Smooth muscle cell (in vitro differentiated cells): ENCODE results near the gene ZMAT3. TPM values are rescaled to one million over a fixed set of nuclear protein-coding genes. Genes with fewer than 3 reads are reported as not detected.
"Not testable (repeated sequence)": the region's sequence is repeated elsewhere in the genome, so short reads cannot be mapped to it uniquely, and the experiment has no call there.

Source experiments
- DNase-seq: peaks from one replicate; lab custom pipeline; 2025; ENCODE audit not compliant: unreplicated experiment; lab: John Stamatoyannopoulos, UW
- H2AFZ ChIP-seq: fragments of 200-600 bp; sonication (generic); 2 replicates; pipeline ENCODE4 v1.6.0; 2016; ENCODE audit warnings: antibody characterized with exemption, low read depth, mild to moderate bottlenecking
- H3F3A ChIP-seq: fragments of 200-600 bp; sonication (generic); 2 replicates; pipeline ENCODE4 v1.6.0; 2017; ENCODE audit warnings: antibody characterized with exemption, low read depth
- H3K27ac ChIP-seq: fragments of 200-600 bp; sonication (generic); 2 replicates; pipeline ENCODE4 v1.5.1; 2016; ENCODE audit warnings: low read depth, mild to moderate bottlenecking
- H3K27me3 ChIP-seq: fragments of 200-600 bp; sonication (generic); 2 replicates; pipeline ENCODE4 v1.6.1; 2016; ENCODE audit warnings: low read depth, mild to moderate bottlenecking
- H3K36me3 ChIP-seq: fragments of 200-600 bp; sonication (generic); 2 replicates; pipeline ENCODE4 v1.5.1; 2016; ENCODE audit warnings: low read depth
- H3K4me1 ChIP-seq: fragments of 200-600 bp; sonication (generic); 2 replicates; pipeline ENCODE4 v1.5.1; 2016; ENCODE audit warnings: low read depth
- H3K4me2 ChIP-seq: fragments of 200-600 bp; sonication (generic); 2 replicates; pipeline ENCODE4 v1.6.0; 2016; ENCODE audit warnings: mild to moderate bottlenecking
- H3K4me3 ChIP-seq: fragments of 200-600 bp; sonication (generic); 2 replicates; pipeline ENCODE4 v1.5.1; 2016; ENCODE audit warnings: mild to moderate bottlenecking
- H3K79me2 ChIP-seq: fragments of 200-600 bp; sonication (generic); 2 replicates; pipeline ENCODE4 v1.6.0; 2016; ENCODE audit warnings: low read depth, mild to moderate bottlenecking
- H3K9ac ChIP-seq: fragments of 200-600 bp; sonication (generic); 2 replicates; pipeline ENCODE4 v1.6.0; 2016; ENCODE audit warnings: low read depth
- H3K9me3 ChIP-seq: fragments of 200-600 bp; sonication (generic); replicated peaks from 2 replicates; pipeline ENCODE4 v1.5.1; 2016; ENCODE audit warnings: low read depth
- H4K20me1 ChIP-seq: fragments of 200-600 bp; sonication (generic); 2 replicates; pipeline ENCODE4 v1.6.0; 2016; ENCODE audit warnings: low read depth
- WGBS: methylation state at CpG from one replicate; pipeline ENCODE4 v1.1.7; 2016; ENCODE audit warnings: low lambda C conversion rate; 5-methylcytosine and 5-hydroxymethylcytosine counted together
- polyA plus RNA-seq: library from polyadenylated mRNA; unstranded; fragments of >200 nt; fragmentation: Nextera tagmentation; extraction: Ambion mirVana; gene quantifications from 2 replicates; pipeline ENCODE4 v1.2.1, GENCODE V29; 2016
- total RNA-seq: library from RNA; depleted of rRNA; stranded (reverse); fragments of >200 nt; gene quantifications from 2 replicates; pipeline ENCODE4 v1.2.3, GENCODE V29; 2014
- TF ChIP-seq, protein P1 (sequence below): fragments of 200-600 bp; sonication (generic); IDR thresholded peaks from 2 replicates; pipeline ENCODE4 v1.5.1; 2017; ENCODE audit warnings: borderline replicate concordance, mild to moderate bottlenecking, antibody characterized with exemption; ENCODE audit not compliant: insufficient read depth, poor library complexity, severe bottlenecking

Gene ZMAT3, protein sequence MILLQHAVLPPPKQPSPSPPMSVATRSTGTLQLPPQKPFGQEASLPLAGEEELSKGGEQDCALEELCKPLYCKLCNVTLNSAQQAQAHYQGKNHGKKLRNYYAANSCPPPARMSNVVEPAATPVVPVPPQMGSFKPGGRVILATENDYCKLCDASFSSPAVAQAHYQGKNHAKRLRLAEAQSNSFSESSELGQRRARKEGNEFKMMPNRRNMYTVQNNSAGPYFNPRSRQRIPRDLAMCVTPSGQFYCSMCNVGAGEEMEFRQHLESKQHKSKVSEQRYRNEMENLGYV
- total RNA-seq (54.4 and 58.6 TPM in 2 replicates), polyA plus RNA-seq (34.8 and 43.8 TPM in 2 replicates)

DNA sequence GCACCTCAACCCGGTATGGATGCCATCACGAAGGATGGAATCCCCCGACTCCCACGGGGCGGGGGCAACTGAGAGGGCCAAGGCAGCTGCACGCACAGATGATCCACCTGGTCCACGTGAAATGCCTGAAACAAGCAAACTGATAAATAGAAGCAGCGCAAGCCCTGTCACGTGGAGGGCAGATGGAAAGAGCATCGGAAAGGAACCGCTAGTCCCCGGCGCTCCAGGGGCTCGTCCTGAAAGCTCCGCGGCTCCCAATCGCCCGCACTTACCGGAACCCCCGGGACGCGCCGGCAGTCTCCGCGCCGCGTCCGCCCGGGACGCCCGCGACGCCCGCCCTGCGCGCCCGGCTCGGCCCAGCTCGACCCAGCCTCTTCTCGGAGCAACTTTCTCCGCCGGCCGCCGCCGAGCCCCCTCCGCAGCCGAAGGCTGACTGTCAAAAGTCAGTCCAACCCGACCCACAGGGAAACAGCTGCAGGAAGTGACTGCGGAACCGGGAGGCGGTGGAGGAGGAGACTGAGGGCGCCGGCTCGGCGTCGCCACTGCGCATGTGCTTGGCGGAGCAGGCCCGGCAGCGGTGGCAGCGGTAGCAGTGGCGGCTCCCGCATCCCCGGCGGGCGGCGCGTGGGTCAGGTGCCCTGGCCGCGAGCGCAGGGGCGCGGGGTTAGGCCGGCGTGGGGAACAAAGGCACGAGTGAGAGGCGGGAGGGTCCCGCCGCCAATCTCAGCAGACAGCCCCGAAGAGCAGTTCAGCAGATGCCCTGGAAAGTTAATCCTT, at the start of gene ZMAT3:
TSS of gene ZMAT3 (minus strand) at position 487 of the 777 bp plus-strand sequence. CDS start 4,057 bp downstream, outside the sequence.
- Histone ChIP-seq H3K79me2 (peaks cover 46% of the 10 kb centered on the region), H3K4me2 (peak within 1 kb of the TSS; percentile 83)

DNA sequence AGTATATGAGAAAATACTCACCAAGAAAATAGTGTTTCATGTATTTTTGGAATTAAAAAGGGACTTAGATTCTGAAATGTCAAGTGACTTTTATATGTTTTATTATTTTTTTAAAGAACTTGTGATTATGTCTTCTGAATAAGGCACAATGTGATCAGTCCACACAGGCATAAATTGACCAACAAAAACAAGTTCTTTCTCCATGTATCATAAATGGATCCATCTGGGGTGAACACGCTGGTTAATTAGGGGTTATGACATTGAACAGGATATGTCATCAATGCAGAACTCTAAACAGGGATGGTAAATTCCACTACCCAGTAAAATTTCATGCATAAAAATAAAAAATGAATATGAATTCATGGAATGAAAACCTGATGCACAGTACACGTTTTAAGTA, 45.2 kb upstream of the ZMAT3 start:
- no peak for DNase-seq
- Histone ChIP-seq H3K4me1 (no peaks in the 10 kb centered on the region), H3K9ac (no peak overlapping the region), H3K9me3 (no peaks in the 10 kb centered on the region), H3K27ac (no peak overlapping the region), H2AFZ (no peak overlapping the region), H3K36me3 (no peaks in the 10 kb centered on the region), H3K27me3 (no peaks in the 10 kb centered on the region), H4K20me1 (no peaks in the 10 kb centered on the region), H3K4me2 (no peak overlapping the region), H3K4me3 (no peak overlapping the region), H3K79me2 (no peaks in the 10 kb centered on the region), H3F3A (no peaks in the 10 kb centered on the region)
- TF ChIP-seq, protein P1, sequence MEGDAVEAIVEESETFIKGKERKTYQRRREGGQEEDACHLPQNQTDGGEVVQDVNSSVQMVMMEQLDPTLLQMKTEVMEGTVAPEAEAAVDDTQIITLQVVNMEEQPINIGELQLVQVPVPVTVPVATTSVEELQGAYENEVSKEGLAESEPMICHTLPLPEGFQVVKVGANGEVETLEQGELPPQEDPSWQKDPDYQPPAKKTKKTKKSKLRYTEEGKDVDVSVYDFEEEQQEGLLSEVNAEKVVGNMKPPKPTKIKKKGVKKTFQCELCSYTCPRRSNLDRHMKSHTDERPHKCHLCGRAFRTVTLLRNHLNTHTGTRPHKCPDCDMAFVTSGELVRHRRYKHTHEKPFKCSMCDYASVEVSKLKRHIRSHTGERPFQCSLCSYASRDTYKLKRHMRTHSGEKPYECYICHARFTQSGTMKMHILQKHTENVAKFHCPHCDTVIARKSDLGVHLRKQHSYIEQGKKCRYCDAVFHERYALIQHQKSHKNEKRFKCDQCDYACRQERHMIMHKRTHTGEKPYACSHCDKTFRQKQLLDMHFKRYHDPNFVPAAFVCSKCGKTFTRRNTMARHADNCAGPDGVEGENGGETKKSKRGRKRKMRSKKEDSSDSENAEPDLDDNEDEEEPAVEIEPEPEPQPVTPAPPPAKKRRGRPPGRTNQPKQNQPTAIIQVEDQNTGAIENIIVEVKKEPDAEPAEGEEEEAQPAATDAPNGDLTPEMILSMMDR, result no peak
- 70% methylated on average over 2 of the region's 2 CpGs for WGBS

More for the DNA sequence above, at the start of gene ZMAT3:
- H3K9me3 ChIP-seq, result no peaks in the 10 kb centered on the region
- TF ChIP-seq, protein P1, result no peak
- H3K36me3 ChIP-seq, result peaks cover 9% of the 10 kb centered on the region
- peaks cover 5% of the 10 kb centered on the region for H3F3A ChIP-seq
- under 1% methylated on average over 78 of the region's 80 CpGs for WGBS
- H3K4me1 ChIP-seq, result peaks cover 21% of the 10 kb centered on the region
- peak within 1 kb of the TSS; percentile 97 for H3K4me3 ChIP-seq
- peak within 1 kb of the TSS; percentile 86 for H2AFZ ChIP-seq
- peak within 1 kb of the TSS; percentile 86 for H3K27ac ChIP-seq
- no peaks in the 10 kb centered on the region for H3K27me3 ChIP-seq
- H3K9ac ChIP-seq, result peak within 1 kb of the TSS; percentile 92
- peak; percentile 65 for DNase-seq
- H4K20me1 ChIP-seq, result no peaks in the 10 kb centered on the region

DNA sequence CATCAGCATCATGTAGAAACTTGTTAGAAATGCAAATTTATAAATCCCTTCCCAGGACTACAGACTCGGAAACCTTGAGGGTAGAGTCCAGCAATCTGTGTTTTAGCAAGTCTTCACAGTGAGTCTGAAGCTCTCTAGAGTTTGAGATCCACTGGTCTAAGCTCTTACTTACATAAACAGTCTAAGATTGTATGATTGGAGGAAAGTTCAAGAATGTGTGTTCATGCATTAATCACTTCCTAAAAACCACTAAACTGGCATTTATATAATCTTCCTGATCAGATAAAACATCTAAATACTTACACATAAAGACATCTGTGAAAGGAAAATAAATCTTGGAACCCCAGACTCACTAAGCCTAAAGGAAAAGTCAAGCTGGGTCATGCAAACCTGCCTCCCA, 43.8 kb upstream of the ZMAT3 start:
- not testable (repeated sequence) for H4K20me1 ChIP-seq, H3K4me2 ChIP-seq, DNase-seq, H3F3A ChIP-seq, H3K79me2 ChIP-seq, H3K9ac ChIP-seq, H3K27me3 ChIP-seq, H3K4me1 ChIP-seq, H3K9me3 ChIP-seq, H2AFZ ChIP-seq, H3K36me3 ChIP-seq, H3K4me3 ChIP-seq, H3K27ac ChIP-seq
- 14% methylated on average over 1 of the region's 1 CpG for WGBS

DNA sequence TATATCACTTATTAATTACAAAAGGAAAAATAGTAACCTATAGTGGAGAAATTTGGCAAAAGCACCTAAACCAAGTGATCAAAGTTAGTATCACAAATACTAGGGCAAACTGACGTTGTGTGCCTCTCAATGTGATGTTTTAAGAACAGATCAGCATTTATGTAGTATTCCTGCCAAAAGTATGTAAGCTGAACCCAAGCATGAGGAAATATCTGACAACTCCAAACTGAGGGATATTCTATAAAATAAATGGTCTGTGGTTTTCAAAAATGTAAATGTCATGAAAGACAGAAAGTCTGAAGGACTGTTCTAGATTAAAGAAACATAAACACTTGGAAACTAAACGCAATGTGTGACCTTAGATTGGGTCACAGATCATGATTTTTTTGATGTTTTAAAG, 42.3 kb upstream of the ZMAT3 start:
- TF ChIP-seq, protein P1, result no peak
- Histone ChIP-seq H3K4me3 (no peak overlapping the region), H3K9me3 (no peaks in the 10 kb centered on the region), H3F3A (no peaks in the 10 kb centered on the region), H2AFZ (no peak overlapping the region), H4K20me1 (no peaks in the 10 kb centered on the region), H3K4me2 (no peak overlapping the region), H3K9ac (no peak overlapping the region), H3K4me1 (no peaks in the 10 kb centered on the region), H3K79me2 (no peaks in the 10 kb centered on the region), H3K36me3 (no peaks in the 10 kb centered on the region), H3K27ac (no peak overlapping the region), H3K27me3 (no peaks in the 10 kb centered on the region)
- WGBS, result 40% methylated on average over 2 of the region's 2 CpGs
- no peak for DNase-seq
